HUES64 (cell line): Measurements from ENCODE around the gene GAB2.

ENCODE experiments used
- H3K27ac ChIP-seq: 2 replicates; pipeline ENCODE4 v1.7.0; 2013; ENCODE audit warnings: low read depth, low read length, inconsistent platforms
- H3K27me3 ChIP-seq: 2 replicates; pipeline ENCODE4 v1.6.1; 2013; ENCODE audit warnings: mild to moderate bottlenecking, low read length; ENCODE audit not compliant: insufficient read depth
- H3K36me3 ChIP-seq: 2 replicates; pipeline ENCODE4 v1.6.1; 2013; ENCODE audit warnings: mild to moderate bottlenecking, low read length; ENCODE audit not compliant: insufficient read depth
- H3K4me1 ChIP-seq: 2 replicates; pipeline ENCODE4 v1.6.1; 2013; ENCODE audit warnings: mild to moderate bottlenecking, low read length, moderate library complexity; ENCODE audit not compliant: insufficient read depth
- H3K4me3 ChIP-seq: 2 replicates; pipeline ENCODE4 v1.5.1; 2013; ENCODE audit warnings: mild to moderate bottlenecking, low read length, moderate library complexity
- H3K9ac ChIP-seq: 2 replicates; pipeline ENCODE4 v1.6.1; 2013; ENCODE audit warnings: mild to moderate bottlenecking, low read depth, low read length
- H3K9me3 ChIP-seq: 2 replicates; pipeline ENCODE4 v1.6.1; 2013; ENCODE audit warnings: low read depth, low read length; ENCODE audit not compliant: insufficient read depth
- WGBS: fragments of 150-250, 120-280 bp; methylation state at CpG from one replicate; pipeline ENCODE4 v1.1.7; 2013; ENCODE audit warnings: missing lambda C conversion rate; 5-methylcytosine and 5-hydroxymethylcytosine counted together

Gene GAB2

GRCh38 chr11:78256962-78257361 lies 160.7 kb downstream of the GAB2 start:
- WGBS, result 80% methylated on average over 3 of the region's 3 CpGs
- H3K27ac ChIP-seq, result no peak overlapping the region
- H3K9me3 ChIP-seq, result no peaks in the 10 kb centered on the region
- H3K36me3 ChIP-seq, result no peaks in the 10 kb centered on the region
- H3K4me1 ChIP-seq, result peaks cover 11% of the 10 kb centered on the region
- H3K27me3 ChIP-seq, result no peaks in the 10 kb centered on the region
- H3K4me3 ChIP-seq, result no peak overlapping the region
- H3K9ac ChIP-seq, result no peak overlapping the region

- peaks cover 5% of the 10 kb centered on the region; the same call in 1 of the 2 replicates for H3K4me1 ChIP-seq
- no peaks in the 10 kb centered on the region for H3K36me3 ChIP-seq
- H3K27me3 ChIP-seq, result no peaks in the 10 kb centered on the region
- H3K27ac ChIP-seq, result no peak overlapping the region
- WGBS, result 100% methylated on average over 1 of the region's 2 CpGs
- no peaks in the 10 kb centered on the region for H3K9me3 ChIP-seq
- no peak overlapping the region for H3K4me3 ChIP-seq
- no peak overlapping the region for H3K9ac ChIP-seq
Measured at GRCh38 chr11:78255919-78256318, 161.7 kb downstream of the GAB2 start.

GRCh38 chr11:78254268-78254667 lies 163.4 kb downstream of the GAB2 start:
- no peaks in the 10 kb centered on the region for H3K9me3 ChIP-seq
- no peak overlapping the region for H3K9ac ChIP-seq
- H3K27ac ChIP-seq, result no peak overlapping the region
- H3K27me3 ChIP-seq, result no peaks in the 10 kb centered on the region
- peaks cover 8% of the 10 kb centered on the region for H3K36me3 ChIP-seq
- 95% methylated on average over 4 of the region's 4 CpGs for WGBS
- H3K4me1 ChIP-seq, result no peaks in the 10 kb centered on the region
- H3K4me3 ChIP-seq, result no peak overlapping the region

- Histone ChIP-seq H3K9ac (no peak overlapping the region), H3K36me3 (peaks cover 12% of the 10 kb centered on the region)
- WGBS, result 89% methylated on average over 4 of the region's 4 CpGs
Measured at GRCh38 chr11:78253797-78254196, 163.8 kb downstream of the GAB2 start.

GRCh38 chr11:78251083-78251775 lies 166.4 kb downstream of the GAB2 start:
- peaks cover 21% of the 10 kb centered on the region for H3K36me3 ChIP-seq
- WGBS, result 100% methylated on average over 1 of the region's 1 CpG
- H3K27ac ChIP-seq, result no peak overlapping the region
- no peak overlapping the region for H3K4me3 ChIP-seq
- no peaks in the 10 kb centered on the region for H3K9me3 ChIP-seq
- H3K9ac ChIP-seq, result no peak overlapping the region
- H3K27me3 ChIP-seq, result no peaks in the 10 kb centered on the region
- H3K4me1 ChIP-seq, result no peaks in the 10 kb centered on the region

More at GRCh38 chr11:78253797-78254196, 163.8 kb downstream of the GAB2 start:
- Histone ChIP-seq H3K9me3 (no peaks in the 10 kb centered on the region), H3K27me3 (no peaks in the 10 kb centered on the region), H3K27ac (no peak overlapping the region), H3K4me3 (no peak overlapping the region), H3K4me1 (no peaks in the 10 kb centered on the region)

- H3K4me1 ChIP-seq, result no peaks in the 10 kb centered on the region
- 95% methylated on average over 8 of the region's 8 CpGs for WGBS
- H3K9me3 ChIP-seq, result no peaks in the 10 kb centered on the region
- H3K4me3 ChIP-seq, result no peak overlapping the region
- no peak overlapping the region for H3K27ac ChIP-seq
- H3K9ac ChIP-seq, result no peak overlapping the region
- peaks cover 21% of the 10 kb centered on the region for H3K36me3 ChIP-seq
- no peaks in the 10 kb centered on the region for H3K27me3 ChIP-seq
Measured at GRCh38 chr11:78250099-78250498, 167.5 kb downstream of the GAB2 start.

GRCh38 chr11:78248903-78249302 lies 168.7 kb downstream of the GAB2 start:
- Histone ChIP-seq H3K4me3 (no peak overlapping the region), H3K27me3 (no peaks in the 10 kb centered on the region), H3K27ac (no peak overlapping the region), H3K4me1 (no peaks in the 10 kb centered on the region), H3K9me3 (no peaks in the 10 kb centered on the region), H3K36me3 (peaks cover 21% of the 10 kb centered on the region), H3K9ac (no peak overlapping the region)

- no peaks in the 10 kb centered on the region for H3K9me3 ChIP-seq
- no peak overlapping the region for H3K27ac ChIP-seq
- no peaks in the 10 kb centered on the region for H3K27me3 ChIP-seq
- no peak overlapping the region for H3K4me3 ChIP-seq
- H3K4me1 ChIP-seq, result no peaks in the 10 kb centered on the region
- WGBS, result 97% methylated on average over 3 of the region's 3 CpGs
- peaks cover 21% of the 10 kb centered on the region for H3K36me3 ChIP-seq
- H3K9ac ChIP-seq, result no peak overlapping the region
Measured at GRCh38 chr11:78248191-78248590, 169.4 kb downstream of the GAB2 start.

GRCh38 chr11:78244546-78245255 lies 172.9 kb downstream of the GAB2 start:
- 90% methylated on average over 1 of the region's 4 CpGs for WGBS
- Histone ChIP-seq H3K27ac (no peak overlapping the region), H3K27me3 (no peaks in the 10 kb centered on the region), H3K4me3 (no peak overlapping the region), H3K9me3 (no peaks in the 10 kb centered on the region), H3K4me1 (no peaks in the 10 kb centered on the region), H3K36me3 (peaks cover 18% of the 10 kb centered on the region), H3K9ac (no peak overlapping the region)

- Histone ChIP-seq H3K4me1 (no peaks in the 10 kb centered on the region), H3K9ac (no peak overlapping the region), H3K27me3 (no peaks in the 10 kb centered on the region), H3K36me3 (peaks cover 11% of the 10 kb centered on the region), H3K4me3 (no peak overlapping the region), H3K27ac (no peak overlapping the region), H3K9me3 (no peaks in the 10 kb centered on the region)
- 95% methylated on average over 2 of the region's 2 CpGs for WGBS
Measured at GRCh38 chr11:78244080-78244479, 173.5 kb downstream of the GAB2 start.

- H3K27ac ChIP-seq, result no peak overlapping the region
- no peaks in the 10 kb centered on the region for H3K9me3 ChIP-seq
- no peaks in the 10 kb centered on the region for H3K27me3 ChIP-seq
- no peaks in the 10 kb centered on the region for H3K36me3 ChIP-seq
- H3K4me3 ChIP-seq, result no peak overlapping the region
- H3K9ac ChIP-seq, result no peak overlapping the region
- H3K4me1 ChIP-seq, result no peaks in the 10 kb centered on the region
Measured at GRCh38 chr11:78241475-78241874, 176.1 kb downstream of the GAB2 start.
